ENCODE results near the gene ATP5F1B.

ATP5F1B gene

GRCh38 chr12:56645201-56645716 lies 525 bp downstream of the ATP5F1B start:
- no peak for DNase-seq

GRCh38 chr12:56644654-56645053 lies 1.1 kb downstream of the ATP5F1B start:
- DNase-seq, result no peak

GRCh38 chr12:56641219-56641618 lies 4.6 kb downstream of the ATP5F1B start:
- no peak for DNase-seq

GRCh38 chr12:56637621-56638020 lies 8.2 kb downstream of the ATP5F1B start:
- no peak for DNase-seq

- DNase-seq, result peak; percentile 92 to 95
Observed at GRCh38 chr12:56636675-56637540, 8.9 kb downstream of the ATP5F1B start.

- DNase-seq, result peak; percentile 92
Observed at GRCh38 chr12:56635806-56636674, 9.7 kb downstream of the ATP5F1B start.

- peak; percentile 71 to 76 for DNase-seq
Observed at GRCh38 chr12:56634837-56635791, 10.7 kb downstream of the ATP5F1B start.

- DNase-seq, result peak in 1 of 2 experiments; percentile 46
Observed at GRCh38 chr12:56634242-56634836, 11.4 kb downstream of the ATP5F1B start.

- no peak for DNase-seq
Observed at GRCh38 chr12:56633468-56634241, 12.1 kb downstream of the ATP5F1B start.

GRCh38 chr12:56632701-56633467 lies 12.9 kb downstream of the ATP5F1B start:
- no peak for DNase-seq

- DNase-seq, result peak; percentile 68 to 73
Observed at GRCh38 chr12:56631790-56632700, 13.7 kb downstream of the ATP5F1B start.

- DNase-seq, result peak; percentile 86 to 89
Observed at GRCh38 chr12:56630180-56630632, 15.6 kb downstream of the ATP5F1B start, which contains the start of gene BAZ2A. BAZ2A (minus strand) TSS chr12:56630326; CDS start chr12:56617530, 12,796 bp downstream.

GRCh38 chr12:56629459-56630179 lies 16.2 kb downstream of the ATP5F1B start:
- DNase-seq, result peak; percentile 50 to 58

- DNase-seq, result peak; percentile 68 to 73
Observed at GRCh38 chr12:56628671-56629458, 16.9 kb downstream of the ATP5F1B start.

- DNase-seq, result no peak
Observed at GRCh38 chr12:56626701-56627100, 19.1 kb downstream of the ATP5F1B start.

GRCh38 chr12:56622535-56622934 lies 23.2 kb downstream of the ATP5F1B start:
- no peak for DNase-seq

- no peak for DNase-seq
Observed at GRCh38 chr12:56616925-56617324, 28.9 kb downstream of the ATP5F1B start.

All from activated CD4-positive, alpha-beta T cell treated with anti-CD3 and anti-CD28 coated beads, Interleukin-2, amount 50 U/mL, for 48 hours (primary cell).